Measurements from ENCODE around the gene MSH4. TPM values are rescaled to one million over a fixed set of nuclear protein-coding genes. Genes with fewer than 3 reads are reported as not detected.
A peak's percentile ranks its signal among the peaks of the same experiment; 100 is the strongest.
"Not testable (repeated sequence)": the region's sequence is repeated elsewhere in the genome, so short reads cannot be mapped to it uniquely, and the experiment has no call there.

The MSH4 gene
- polyA plus RNA-seq, 1 donor = 0.33 TPM

DNA sequence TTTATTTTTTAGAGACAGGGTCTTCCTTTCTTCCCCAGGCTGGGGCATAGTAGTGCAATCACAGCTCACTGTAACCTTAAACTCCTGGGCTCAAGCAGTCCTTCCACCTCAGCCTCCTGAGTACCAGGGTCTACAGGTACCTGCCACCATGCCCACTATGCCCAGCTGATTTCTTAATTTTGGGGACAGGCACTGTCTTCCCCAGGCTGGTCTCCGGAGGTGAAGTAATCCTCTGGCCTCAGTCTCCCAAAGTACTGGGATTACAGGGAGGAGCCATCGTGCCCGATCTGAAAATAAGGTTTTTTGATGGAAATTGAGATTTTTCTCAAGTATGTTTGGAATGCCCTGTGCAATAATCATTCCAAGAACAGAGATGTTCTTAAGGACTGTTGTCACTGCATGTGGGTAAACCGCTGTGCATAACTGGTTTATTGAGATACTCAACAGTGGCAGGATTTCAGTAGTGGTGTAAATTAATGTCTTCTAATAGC lies 934 bp upstream of the MSH4 start:
- DNase-seq (ENCODE audit: low read depth) = no peak

GRCh38 chr1:75797273-75797588 lies 549 bp downstream of the MSH4 start:
- no peak for DNase-seq (ENCODE audit: low read depth)

GRCh38 chr1:75797606-75798216 lies 1.0 kb downstream of the MSH4 start:
- DNase-seq (ENCODE audit: low read depth) = no peak

DNA sequence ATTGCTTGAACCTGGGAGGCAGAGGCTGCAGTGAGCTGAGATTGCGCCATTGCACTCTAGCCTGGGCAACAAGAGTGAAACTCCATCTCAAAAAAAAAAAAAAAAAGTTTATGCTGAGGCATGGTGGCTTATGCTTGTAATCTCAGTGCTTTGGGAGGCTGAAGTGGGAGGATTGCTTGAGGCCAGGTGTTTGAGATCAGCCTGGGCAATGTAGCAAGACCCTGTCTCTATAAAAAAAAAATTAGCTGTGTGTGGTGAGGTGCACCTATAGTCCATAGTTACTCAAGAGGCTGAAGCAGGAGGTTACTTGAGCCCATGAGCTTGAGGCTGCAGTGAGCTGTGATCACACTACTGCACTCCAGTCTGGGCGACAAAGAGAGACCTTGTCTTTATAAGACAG lies 4.8 kb downstream of the MSH4 start:
- not testable (repeated sequence) for DNase-seq (ENCODE audit: low read depth)

DNA sequence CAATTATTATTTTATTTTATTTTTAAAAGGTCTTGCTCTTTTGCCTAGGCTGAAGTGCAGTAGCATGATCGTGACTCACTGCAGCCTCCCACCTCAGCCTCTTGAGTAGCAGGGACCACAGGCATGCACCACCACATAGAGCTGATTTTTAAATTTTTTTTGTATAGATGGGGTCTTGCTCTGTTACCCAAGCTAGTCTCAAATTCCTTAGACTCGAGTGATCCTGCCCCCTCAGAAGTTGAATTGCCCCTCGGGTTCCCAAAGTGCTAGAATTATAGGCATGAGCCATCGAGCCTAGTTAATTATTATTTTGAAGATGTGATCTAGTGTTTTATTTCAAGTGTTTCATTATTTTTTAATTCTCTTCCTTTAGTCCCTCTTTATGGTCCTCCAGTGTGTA lies 12.2 kb downstream of the MSH4 start:
- no peak for DNase-seq (ENCODE audit: low read depth)

DNA sequence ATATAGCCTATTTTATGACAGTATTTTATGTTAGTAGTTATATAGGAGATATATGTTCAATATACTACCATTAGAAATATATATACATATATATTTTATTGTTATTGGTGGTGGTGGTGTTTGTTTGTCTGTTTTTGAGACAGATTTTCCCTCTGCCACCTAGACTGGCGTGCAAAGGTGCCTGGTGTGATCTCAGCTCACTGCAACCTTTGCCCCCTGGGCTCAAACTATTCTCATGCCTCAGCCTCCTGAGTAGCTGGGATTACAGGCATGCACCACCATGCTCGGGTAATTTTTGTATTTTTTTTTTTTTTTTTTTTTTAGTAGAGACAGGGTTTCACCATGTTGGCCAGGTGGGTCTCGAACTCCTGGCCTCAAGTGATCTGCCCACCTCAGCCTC lies 13.4 kb downstream of the MSH4 start:
- DNase-seq (ENCODE audit: low read depth) = not testable (repeated sequence)

GRCh38 chr1:75811211-75811981 lies 14.7 kb downstream of the MSH4 start:
- no peak for DNase-seq (ENCODE audit: low read depth)

- DNase-seq (ENCODE audit: low read depth) = no peak
Observed at GRCh38 chr1:75812065-75812464, 15.4 kb downstream of the MSH4 start.

DNA sequence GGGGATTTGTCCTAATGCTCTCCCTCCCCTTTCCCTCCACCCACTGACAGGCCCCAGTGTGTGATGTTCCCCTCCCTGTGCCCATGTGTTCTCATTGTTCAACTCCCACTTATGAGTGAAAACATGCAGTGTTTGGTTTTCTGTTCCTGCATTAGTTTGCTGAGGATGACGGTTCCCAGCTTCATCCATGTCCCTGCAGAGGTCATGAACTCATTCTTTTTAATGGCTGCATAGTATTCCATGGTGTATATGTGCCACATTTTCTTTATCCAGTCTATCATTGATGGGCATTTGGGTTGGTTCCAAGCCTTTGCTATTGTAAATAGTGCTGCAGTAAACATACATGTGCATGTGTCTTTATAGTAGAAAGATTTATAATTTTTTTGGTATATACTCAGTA lies 26.9 kb downstream of the MSH4 start:
- DNase-seq (ENCODE audit: low read depth) = not testable (repeated sequence)

- DNase-seq (ENCODE audit: low read depth) = no peak
Observed at GRCh38 chr1:75836528-75837100, 39.9 kb downstream of the MSH4 start.

DNA sequence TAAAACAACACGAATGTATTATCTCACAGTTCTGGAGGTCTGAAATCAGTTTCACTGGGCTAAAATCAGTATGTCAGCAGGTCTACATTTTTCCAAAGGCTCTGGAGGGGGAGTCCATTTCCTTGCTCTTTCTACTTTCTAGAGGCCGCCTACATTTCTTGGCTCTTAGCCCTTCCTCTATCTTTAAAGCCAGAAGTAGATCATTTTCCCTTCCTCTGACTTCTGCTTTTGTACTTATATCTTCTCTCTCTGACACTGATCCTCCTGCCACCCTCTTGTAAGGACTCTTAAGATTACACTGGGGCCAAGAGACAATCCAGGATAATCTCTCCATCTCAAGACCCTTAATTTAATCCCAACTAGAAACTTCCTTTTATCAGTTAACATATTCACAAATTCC lies 41.4 kb downstream of the MSH4 start:
- no peak for DNase-seq (ENCODE audit: low read depth)

DNA sequence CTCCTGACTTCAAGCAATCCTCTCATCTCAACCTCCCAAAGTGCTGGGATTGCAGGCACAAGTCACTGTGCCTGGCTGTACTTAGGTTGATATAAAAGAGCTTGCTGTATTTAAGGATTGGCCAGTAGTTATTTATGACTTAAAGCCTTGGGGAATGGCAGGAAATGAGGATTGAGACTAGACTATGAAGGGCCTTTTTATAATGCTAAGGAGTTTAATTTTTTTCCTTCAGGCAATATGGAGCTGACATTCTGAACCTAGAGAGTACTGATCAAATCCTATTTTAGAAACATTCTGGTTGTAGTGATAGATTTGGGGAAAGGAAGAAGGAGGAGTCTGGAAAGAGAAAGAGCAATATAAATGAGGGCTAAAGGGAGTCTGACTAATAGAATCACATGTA lies 44.7 kb downstream of the MSH4 start:
- DNase-seq (ENCODE audit: low read depth) = no peak

- DNase-seq (ENCODE audit: low read depth) = no peak
Observed at GRCh38 chr1:75845576-75845975, 48.9 kb downstream of the MSH4 start.

DNA sequence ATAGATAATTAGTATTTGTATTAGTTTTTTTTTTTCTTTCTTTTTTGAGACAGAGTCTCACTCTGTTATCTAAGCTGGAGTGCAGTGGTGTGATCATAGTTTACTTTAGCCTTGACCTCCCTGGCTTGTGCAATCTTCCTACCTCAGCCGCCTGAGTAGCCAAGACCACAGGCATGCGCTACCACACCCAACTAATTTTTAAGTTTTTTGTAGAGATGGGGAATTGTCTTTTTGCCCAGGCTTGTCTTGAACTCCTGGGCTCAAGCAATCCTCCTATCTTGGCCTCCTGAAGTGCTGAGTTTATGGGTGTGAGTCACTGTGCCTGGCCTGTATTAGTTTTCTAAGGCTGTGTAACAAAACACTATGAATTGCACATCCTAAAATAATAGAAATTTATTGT lies 58.3 kb downstream of the MSH4 start:
- no peak for DNase-seq (ENCODE audit: low read depth)

DNA sequence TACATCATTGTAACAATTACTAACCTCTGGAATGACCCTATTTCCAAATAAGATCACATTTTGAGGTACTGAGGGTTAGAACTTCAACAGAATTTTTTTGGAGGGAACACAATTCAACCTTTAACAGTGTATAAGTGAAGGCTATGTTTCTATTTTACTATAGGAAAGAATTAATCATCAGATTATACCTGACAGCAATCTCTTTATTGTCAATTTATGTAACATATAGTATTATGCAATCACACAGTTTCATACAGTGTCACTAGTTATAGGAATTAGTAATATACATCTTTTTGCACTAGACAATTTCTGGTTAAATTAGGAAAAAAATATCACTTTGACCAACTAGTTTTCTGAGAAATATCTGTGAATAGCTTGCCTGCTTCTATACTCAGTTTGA lies 59.1 kb downstream of the MSH4 start:
- no peak for DNase-seq (ENCODE audit: low read depth)

DNA sequence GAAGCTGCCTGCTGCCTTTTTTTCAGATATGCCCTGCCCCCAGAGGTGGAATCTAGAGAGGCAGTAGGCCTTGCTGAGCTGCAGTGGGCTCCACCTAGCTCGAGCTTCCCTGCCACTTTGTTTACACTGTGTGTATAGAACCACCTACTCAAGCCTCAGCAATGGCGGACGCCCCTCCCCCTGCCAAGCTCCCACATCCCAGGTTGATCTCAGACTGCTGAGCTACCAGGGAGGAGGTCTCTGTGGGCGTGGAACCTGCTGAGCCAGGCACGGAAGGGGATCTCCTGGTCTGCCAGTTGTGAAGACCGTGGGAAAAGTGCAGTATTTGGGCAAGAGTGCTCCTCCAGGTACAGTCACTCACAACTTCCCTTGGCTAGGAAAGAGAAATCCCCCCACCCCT lies 65.1 kb downstream of the MSH4 start:
- DNase-seq (ENCODE audit: low read depth) = no peak

DNA sequence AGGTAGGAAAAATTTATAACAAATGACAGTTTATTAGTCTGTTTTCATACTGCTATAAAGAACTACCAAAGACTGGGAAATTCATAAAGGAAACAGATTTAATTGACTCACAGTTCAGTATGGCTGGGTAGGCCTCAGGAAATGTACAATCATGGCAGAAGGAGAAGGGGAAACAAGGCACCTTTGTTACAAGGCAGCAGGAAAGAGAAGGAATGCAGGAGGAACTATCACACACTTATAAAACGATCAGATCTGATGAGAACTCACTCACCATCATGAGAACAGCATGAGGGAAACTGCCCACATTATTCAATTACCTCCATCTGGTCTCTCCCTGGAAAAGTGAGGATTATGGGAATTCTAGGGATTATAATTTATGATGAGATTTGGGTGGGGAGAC lies 74.3 kb downstream of the MSH4 start:
- DNase-seq (ENCODE audit: low read depth) = no peak

- DNase-seq (ENCODE audit: low read depth) = no peak
Observed at GRCh38 chr1:75879985-75880384, 83.3 kb downstream of the MSH4 start.

DNA sequence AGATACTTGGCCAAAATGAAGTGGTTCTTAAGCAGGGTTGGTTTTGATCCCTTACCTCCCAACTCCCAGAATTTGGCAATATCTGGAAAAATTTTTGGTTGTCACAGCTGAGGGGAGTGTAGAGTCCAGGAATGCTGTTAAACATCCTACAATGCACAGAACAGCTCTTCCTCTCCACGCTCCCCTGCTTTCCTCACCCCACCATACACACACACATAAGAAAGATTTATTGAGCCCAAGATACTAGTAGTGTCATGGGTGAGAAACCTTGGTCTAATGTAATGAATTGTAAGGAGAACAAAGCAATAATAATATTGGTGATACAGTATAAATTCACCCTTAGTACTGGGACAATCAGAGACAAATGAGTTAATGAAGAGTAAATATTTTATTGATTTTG lies 87.8 kb downstream of the MSH4 start:
- DNase-seq (ENCODE audit: low read depth) = no peak

DNA sequence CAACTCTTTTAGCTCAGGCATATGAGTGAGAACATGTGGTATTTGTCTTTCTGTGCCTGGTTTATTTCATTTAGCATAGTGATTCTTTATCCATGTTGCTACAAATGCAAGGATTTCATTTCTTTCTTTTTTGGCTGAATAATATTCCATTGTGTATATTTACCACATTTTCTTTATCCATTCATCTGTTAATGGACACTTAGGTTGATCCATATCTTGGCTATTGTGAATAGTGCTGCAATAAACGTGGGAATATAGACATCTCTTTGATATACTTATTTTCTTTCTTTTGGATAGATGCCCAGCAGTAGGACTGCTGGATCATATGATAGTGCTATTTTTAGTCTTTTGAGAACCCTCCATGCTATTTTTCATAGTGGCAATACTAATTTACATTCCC lies 104.7 kb downstream of the MSH4 start:
- DNase-seq (ENCODE audit: low read depth) = no peak

DNA sequence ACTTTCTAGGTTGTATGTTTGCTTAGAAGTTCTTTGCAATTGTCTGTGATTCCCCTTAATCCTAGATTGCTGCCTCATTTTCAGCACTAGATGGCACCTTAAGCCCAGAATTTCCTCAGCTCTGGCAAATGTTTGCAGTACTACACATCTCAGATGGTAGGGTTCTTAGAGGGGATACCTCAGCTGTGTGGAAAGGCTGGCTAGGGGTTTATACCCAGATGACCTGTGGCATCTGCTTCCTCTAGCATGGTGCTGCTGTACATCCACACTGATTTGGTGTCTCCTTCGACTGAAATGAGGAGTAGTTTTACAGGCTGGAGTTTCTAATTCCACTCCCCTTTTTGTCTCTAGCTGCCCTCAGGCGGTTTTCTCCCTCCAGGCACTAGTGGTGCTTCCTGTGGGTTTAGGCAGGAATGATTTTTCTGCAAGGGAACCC lies 112.1 kb downstream of the MSH4 start:
- DNase-seq (ENCODE audit: low read depth) = peak; percentile 8

GRCh38 chr1:75916834-75917233 lies 120.2 kb downstream of the MSH4 start:
- DNase-seq (ENCODE audit: low read depth) = no peak

- DNase-seq (ENCODE audit: low read depth) = no peak
Observed at GRCh38 chr1:75922698-75923097, 126.0 kb downstream of the MSH4 start.
